Central memory CD8-positive, alpha-beta T cell (primary cell): ENCODE results near the gene BRCA1.

Source experiments
- ATAC-seq: fragments of 150-1000 bp; cut with Tn5 transposase; replicated peaks from 2 replicates; pipeline ENCODE4 v1.10.0; 2022; ENCODE audit warnings: mild to moderate bottlenecking, moderate FRiP score, moderate number of reproducible peaks; ENCODE audit not compliant: poor library complexity, severe bottlenecking; ENCODE audit errors: extremely low read depth
- DNase-seq, 2 donors: peaks; one replicate each; pipeline ENCODE4 v3.0.0; 2021; ENCODE audit warnings: low spot score in 2 of 2
- H3K27ac Mint-ChIP-seq: one replicate; pipeline ENCODE4 v1.8.0; 2022; ENCODE audit warnings: low read depth, mild to moderate bottlenecking, moderate library complexity, mixed read lengths
- H3K27me3 Mint-ChIP-seq: one replicate; pipeline ENCODE4 v1.8.0; 2022; ENCODE audit warnings: mixed read lengths
- H3K36me3 Mint-ChIP-seq: one replicate; pipeline ENCODE4 v1.8.0; 2022; ENCODE audit warnings: mild to moderate bottlenecking, moderate library complexity, mixed read lengths; ENCODE audit not compliant: insufficient read depth
- H3K4me1 Mint-ChIP-seq: one replicate; pipeline ENCODE4 v1.8.0; 2022; ENCODE audit warnings: mixed read lengths
- H3K4me3 Mint-ChIP-seq: one replicate; pipeline ENCODE4 v1.8.0; 2022; ENCODE audit warnings: mild to moderate bottlenecking, moderate library complexity, mixed read lengths
- H3K9me3 Mint-ChIP-seq: one replicate; pipeline ENCODE4 v1.8.0; 2022; ENCODE audit warnings: mixed read lengths

Gene BRCA1

GRCh38 chr17:43039646-43040045, 85.5 kb downstream of the BRCA1 start:
- Mint-ChIP-seq H3K4me1 (no peaks in the 10 kb centered on the region), H3K9me3 (no peaks in the 10 kb centered on the region), H3K27me3 (no peaks in the 10 kb centered on the region), H3K27ac (no peak overlapping the region), H3K4me3 (no peak overlapping the region), H3K36me3 (no peaks in the 10 kb centered on the region)
- DNase-seq: no peak
- no peak for ATAC-seq

GRCh38 chr17:43034894-43035293, 90.3 kb downstream of the BRCA1 start:
- no peak overlapping the region for H3K27ac Mint-ChIP-seq
- no peak overlapping the region for H3K4me3 Mint-ChIP-seq
- no peak for DNase-seq
- ATAC-seq: no peak
- H3K27me3 Mint-ChIP-seq: no peaks in the 10 kb centered on the region
- H3K9me3 Mint-ChIP-seq: no peaks in the 10 kb centered on the region
- no peaks in the 10 kb centered on the region for H3K36me3 Mint-ChIP-seq
- no peaks in the 10 kb centered on the region for H3K4me1 Mint-ChIP-seq

GRCh38 chr17:43033948-43034881, 90.9 kb downstream of the BRCA1 start:
- no peaks in the 10 kb centered on the region for H3K4me1 Mint-ChIP-seq
- H3K27ac Mint-ChIP-seq: no peak overlapping the region
- no peaks in the 10 kb centered on the region for H3K36me3 Mint-ChIP-seq
- H3K27me3 Mint-ChIP-seq: no peaks in the 10 kb centered on the region
- no peak overlapping the region for H3K4me3 Mint-ChIP-seq
- no peaks in the 10 kb centered on the region for H3K9me3 Mint-ChIP-seq
- no peak for DNase-seq
- no peak for ATAC-seq

- Mint-ChIP-seq H3K27ac (no peak overlapping the region), H3K36me3 (no peaks in the 10 kb centered on the region), H3K4me1 (no peaks in the 10 kb centered on the region), H3K27me3 (no peaks in the 10 kb centered on the region), H3K4me3 (no peak overlapping the region), H3K9me3 (no peaks in the 10 kb centered on the region)
- DNase-seq: no peak
- no peak for ATAC-seq
Measured at GRCh38 chr17:43031666-43032065, 93.5 kb downstream of the BRCA1 start.

GRCh38 chr17:43030137-43030767, 94.9 kb downstream of the BRCA1 start:
- Mint-ChIP-seq H3K36me3 (no peaks in the 10 kb centered on the region), H3K27me3 (no peaks in the 10 kb centered on the region), H3K4me3 (no peak overlapping the region), H3K4me1 (peaks cover 4% of the 10 kb centered on the region), H3K27ac (no peak overlapping the region), H3K9me3 (no peaks in the 10 kb centered on the region)
- DNase-seq: no peak
- no peak for ATAC-seq

- DNase-seq (no peak), ATAC-seq (no peak)
- peaks cover 14% of the 10 kb centered on the region for H3K4me1 Mint-ChIP-seq
- H3K27me3 Mint-ChIP-seq: no peaks in the 10 kb centered on the region
- H3K4me3 Mint-ChIP-seq: no peak overlapping the region
- H3K27ac Mint-ChIP-seq: no peak overlapping the region
- H3K9me3 Mint-ChIP-seq: no peaks in the 10 kb centered on the region
- peaks cover 6% of the 10 kb centered on the region for H3K36me3 Mint-ChIP-seq
Measured at GRCh38 chr17:43028221-43028861, 96.8 kb downstream of the BRCA1 start.

- H3K27me3 Mint-ChIP-seq: no peaks in the 10 kb centered on the region
- H3K4me3 Mint-ChIP-seq: no peak overlapping the region
- ATAC-seq (no peak), DNase-seq (no peak)
- H3K36me3 Mint-ChIP-seq: peaks cover 6% of the 10 kb centered on the region
- no peaks in the 10 kb centered on the region for H3K9me3 Mint-ChIP-seq
- H3K4me1 Mint-ChIP-seq: peaks cover 14% of the 10 kb centered on the region
- H3K27ac Mint-ChIP-seq: no peak overlapping the region
Measured at GRCh38 chr17:43027091-43028032, 97.8 kb downstream of the BRCA1 start.

GRCh38 chr17:43026595-43026994, 98.6 kb downstream of the BRCA1 start:
- Mint-ChIP-seq H3K9me3 (no peaks in the 10 kb centered on the region), H3K27ac (no peak overlapping the region), H3K4me3 (peak overlapping the region; percentile 93), H3K4me1 (peaks cover 19% of the 10 kb centered on the region), H3K27me3 (no peaks in the 10 kb centered on the region), H3K36me3 (peaks cover 9% of the 10 kb centered on the region)
- no peak for ATAC-seq
- no peak for DNase-seq

GRCh38 chr17:43025766-43026537, 99.2 kb downstream of the BRCA1 start:
- Mint-ChIP-seq H3K36me3 (peaks cover 12% of the 10 kb centered on the region), H3K27ac (peak overlapping the region; percentile 94), H3K9me3 (no peaks in the 10 kb centered on the region), H3K4me3 (peak overlapping the region; percentile 93), H3K27me3 (no peaks in the 10 kb centered on the region), H3K4me1 (peaks cover 25% of the 10 kb centered on the region)
- no peak for DNase-seq
- ATAC-seq: no peak

GRCh38 chr17:43025290-43025657, 99.9 kb downstream of the BRCA1 start:
- Mint-ChIP-seq H3K9me3 (no peaks in the 10 kb centered on the region), H3K27ac (peak overlapping the region; percentile 94), H3K4me1 (peaks cover 27% of the 10 kb centered on the region), H3K4me3 (peak overlapping the region; percentile 93), H3K27me3 (no peaks in the 10 kb centered on the region), H3K36me3 (peaks cover 13% of the 10 kb centered on the region)
- no peak for DNase-seq
- no peak for ATAC-seq

GRCh38 chr17:43024407-43025289, 100.5 kb downstream of the BRCA1 start, which contains the start of gene RND2:
Gene RND2 (plus strand): TSS chr17:43025231. CDS start chr17:43025348, 117 bp downstream.
- H3K36me3 Mint-ChIP-seq: peaks cover 13% of the 10 kb centered on the region
- ATAC-seq (peak; percentile 61), DNase-seq (peak; percentile 64 to 66)
- no peaks in the 10 kb centered on the region for H3K9me3 Mint-ChIP-seq
- peak within 1 kb of the TSS; percentile 94 for H3K27ac Mint-ChIP-seq
- peak within 1 kb of the TSS; percentile 93 for H3K4me3 Mint-ChIP-seq
- no peaks in the 10 kb centered on the region for H3K27me3 Mint-ChIP-seq
- H3K4me1 Mint-ChIP-seq: peaks cover 31% of the 10 kb centered on the region
